ENCODE measurements around the gene CHAT.
A peak's percentile ranks its signal among the peaks of the same experiment; 100 is the strongest.

The CHAT gene

GRCh38 chr10:49602380-49603023 is 11.3 kb upstream of the CHAT start:
- Mint-ChIP-seq H3K27ac (no peak overlapping the region), H3K9me3 (no peaks in the 10 kb centered on the region), H3K36me3 (ENCODE audit: low read depth) (no peaks in the 10 kb centered on the region), H3K4me1 (ENCODE audit: low read depth) (peaks cover 2% of the 10 kb centered on the region), H3K4me3 (no peak overlapping the region), H3K27me3 (peaks cover 70% of the 10 kb centered on the region)
- no peak for DNase-seq

GRCh38 chr10:49605216-49605938 is 8.5 kb upstream of the CHAT start:
- peaks cover 85% of the 10 kb centered on the region for H3K27me3 Mint-ChIP-seq
- no peaks in the 10 kb centered on the region for H3K9me3 Mint-ChIP-seq

GRCh38 chr10:49605939-49606509 is 7.8 kb upstream of the CHAT start:
- Mint-ChIP-seq H3K4me1 (ENCODE audit: low read depth) (peaks cover 2% of the 10 kb centered on the region), H3K9me3 (no peaks in the 10 kb centered on the region), H3K36me3 (ENCODE audit: low read depth) (no peaks in the 10 kb centered on the region), H3K27ac (no peak overlapping the region), H3K4me3 (no peak overlapping the region), H3K27me3 (peaks cover 82% of the 10 kb centered on the region)
- no peak for DNase-seq

More at GRCh38 chr10:49605216-49605938, 8.5 kb upstream of the CHAT start:
- Mint-ChIP-seq H3K36me3 (ENCODE audit: low read depth) (no peaks in the 10 kb centered on the region), H3K4me3 (no peak overlapping the region), H3K27ac (no peak overlapping the region), H3K4me1 (ENCODE audit: low read depth) (peaks cover 2% of the 10 kb centered on the region)
- no peak for DNase-seq

GRCh38 chr10:49606981-49607535 is 6.8 kb upstream of the CHAT start:
- Mint-ChIP-seq H3K27me3 (peaks cover 85% of the 10 kb centered on the region), H3K4me3 (no peak overlapping the region), H3K27ac (no peak overlapping the region), H3K9me3 (peaks cover 1% of the 10 kb centered on the region), H3K36me3 (ENCODE audit: low read depth) (no peaks in the 10 kb centered on the region), H3K4me1 (ENCODE audit: low read depth) (peaks cover 2% of the 10 kb centered on the region)
- DNase-seq, result peak; percentile 74

GRCh38 chr10:49608166-49609005 is 5.5 kb upstream of the CHAT start:
- Mint-ChIP-seq H3K36me3 (ENCODE audit: low read depth) (no peaks in the 10 kb centered on the region), H3K27me3 (peaks cover 85% of the 10 kb centered on the region), H3K9me3 (peaks cover 2% of the 10 kb centered on the region), H3K4me1 (ENCODE audit: low read depth) (peaks cover 8% of the 10 kb centered on the region), H3K27ac (no peak overlapping the region), H3K4me3 (no peak overlapping the region)
- no peak for DNase-seq

GRCh38 chr10:49609006-49609282 is 4.9 kb upstream of the CHAT start:
- no peak for DNase-seq
- Mint-ChIP-seq H3K27me3 (peaks cover 85% of the 10 kb centered on the region), H3K4me1 (ENCODE audit: low read depth) (peaks cover 11% of the 10 kb centered on the region), H3K9me3 (peaks cover 2% of the 10 kb centered on the region), H3K27ac (no peak overlapping the region), H3K36me3 (ENCODE audit: low read depth) (no peaks in the 10 kb centered on the region), H3K4me3 (no peak overlapping the region)

GRCh38 chr10:49609283-49610113 is 4.3 kb upstream of the CHAT start:
- DNase-seq, result no peak
- Mint-ChIP-seq H3K27me3 (peaks cover 84% of the 10 kb centered on the region), H3K4me3 (no peak overlapping the region), H3K27ac (no peak overlapping the region), H3K36me3 (ENCODE audit: low read depth) (no peaks in the 10 kb centered on the region), H3K4me1 (ENCODE audit: low read depth) (peaks cover 11% of the 10 kb centered on the region), H3K9me3 (peaks cover 2% of the 10 kb centered on the region)

- Mint-ChIP-seq H3K4me3 (no peak within 1 kb of the TSS), H3K36me3 (ENCODE audit: low read depth) (no peaks in the 10 kb centered on the region), H3K4me1 (ENCODE audit: low read depth) (peaks cover 14% of the 10 kb centered on the region), H3K27me3 (peaks cover 85% of the 10 kb centered on the region), H3K27ac (no peak within 1 kb of the TSS), H3K9me3 (peaks cover 2% of the 10 kb centered on the region)
- no peak for DNase-seq
Measured at GRCh38 chr10:49610114-49610457, 3.8 kb upstream of the CHAT start, which contains the start of gene SLC18A3. TSS of gene SLC18A3 (plus strand) at chr10:49610310. CDS start at chr10:49610741, 431 bp downstream.

GRCh38 chr10:49610458-49611165 is 3.2 kb upstream of the CHAT start:
- Mint-ChIP-seq H3K36me3 (ENCODE audit: low read depth) (no peaks in the 10 kb centered on the region), H3K9me3 (peaks cover 2% of the 10 kb centered on the region), H3K27me3 (peaks cover 86% of the 10 kb centered on the region), H3K4me3 (no peak overlapping the region), H3K4me1 (ENCODE audit: low read depth) (peaks cover 16% of the 10 kb centered on the region), H3K27ac (no peak overlapping the region)
- DNase-seq, result no peak

- Mint-ChIP-seq H3K27ac (peak overlapping the region; percentile 47), H3K9me3 (peaks cover 2% of the 10 kb centered on the region), H3K36me3 (ENCODE audit: low read depth) (no peaks in the 10 kb centered on the region), H3K27me3 (peaks cover 87% of the 10 kb centered on the region), H3K4me1 (ENCODE audit: low read depth) (peaks cover 16% of the 10 kb centered on the region), H3K4me3 (no peak overlapping the region)
- no peak for DNase-seq
Measured at GRCh38 chr10:49611166-49611815, 2.5 kb upstream of the CHAT start.

GRCh38 chr10:49611816-49612512 is 1.9 kb upstream of the CHAT start:
- Mint-ChIP-seq H3K27ac (no peak overlapping the region), H3K9me3 (peaks cover 2% of the 10 kb centered on the region), H3K27me3 (peaks cover 87% of the 10 kb centered on the region), H3K4me3 (no peak overlapping the region), H3K4me1 (ENCODE audit: low read depth) (peaks cover 14% of the 10 kb centered on the region), H3K36me3 (ENCODE audit: low read depth) (no peaks in the 10 kb centered on the region)
- no peak for DNase-seq

GRCh38 chr10:49612513-49613164 is 1.2 kb upstream of the CHAT start:
- H3K4me3 Mint-ChIP-seq, result no peak overlapping the region
- no peaks in the 10 kb centered on the region for H3K36me3 Mint-ChIP-seq (ENCODE audit: low read depth)
- DNase-seq, result no peak
- H3K27ac Mint-ChIP-seq, result no peak overlapping the region
- peaks cover 87% of the 10 kb centered on the region for H3K27me3 Mint-ChIP-seq
- peaks cover 14% of the 10 kb centered on the region for H3K4me1 Mint-ChIP-seq (ENCODE audit: low read depth)
- H3K9me3 Mint-ChIP-seq, result peaks cover 2% of the 10 kb centered on the region

All from activated T-cell treated with anti-CD3 and anti-CD28 coated beads, Interleukin-2, amount 50 U/mL, for 24 hours (primary cell).